Retinal pigment epithelial cell (primary cell): ENCODE data around the gene CDC123.
"Not testable (repeated sequence)": the region's sequence is repeated elsewhere in the genome, so short reads cannot be mapped to it uniquely, and the experiment has no call there.

Source experiments
- DNase-seq: peaks from one replicate; pipeline ENCODE4 v3.0.0-alpha.2; 2010; ENCODE audit warnings: low read depth
- H3K4me3 ChIP-seq: 2 replicates; pipeline ENCODE4 v1.5.1; 2011; ENCODE audit warnings: mild to moderate bottlenecking, low read length, control low read depth, moderate library complexity
- CTCF ChIP-seq: conservative IDR thresholded peaks from 2 replicates; pipeline ENCODE4 v1.5.1; 2011; ENCODE audit warnings: low read depth, low read length, control low read depth, inconsistent platforms

CDC123 gene

DNA sequence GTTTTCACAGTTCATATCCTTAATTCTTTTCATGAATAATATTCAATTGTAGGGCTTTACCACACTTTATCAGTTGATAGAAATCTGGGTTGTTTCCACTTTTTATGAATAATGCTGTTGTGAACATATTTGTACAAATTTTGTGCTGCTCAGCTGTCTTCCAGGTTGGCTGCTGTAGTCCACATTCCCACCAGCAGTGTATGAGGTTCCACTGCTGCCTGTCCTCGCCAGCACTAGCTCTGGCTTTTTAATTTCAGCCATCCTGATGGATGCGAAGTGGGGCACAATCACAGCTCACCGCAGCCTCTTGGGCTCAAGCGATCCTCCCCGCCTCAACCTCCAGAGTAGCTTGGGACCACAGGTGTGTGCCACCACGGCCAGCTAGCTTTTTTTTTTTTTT lies 33.1 kb upstream of the CDC123 start:
- no peak for DNase-seq
- TF ChIP-seq CTCF: no peak
- H3K4me3 ChIP-seq: no peak overlapping the region

- DNase-seq: no peak
- no peak for TF ChIP-seq CTCF
- H3K4me3 ChIP-seq: no peak overlapping the region
Measured at GRCh38 chr10:12164085-12164484, 31.9 kb upstream of the CDC123 start.

- no peak for DNase-seq
- no peak for TF ChIP-seq CTCF
Measured at GRCh38 chr10:12165036-12165435, 31.0 kb upstream of the CDC123 start.

GRCh38 chr10:12165999-12166775 lies 29.8 kb upstream of the CDC123 start:
- no peak for TF ChIP-seq CTCF
- no peak overlapping the region for H3K4me3 ChIP-seq
- no peak for DNase-seq

More at GRCh38 chr10:12165036-12165435, 31.0 kb upstream of the CDC123 start:
- no peak overlapping the region for H3K4me3 ChIP-seq

- DNase-seq: not testable (repeated sequence)
Measured at GRCh38 chr10:12171512-12171911, 24.5 kb upstream of the CDC123 start.

DNA sequence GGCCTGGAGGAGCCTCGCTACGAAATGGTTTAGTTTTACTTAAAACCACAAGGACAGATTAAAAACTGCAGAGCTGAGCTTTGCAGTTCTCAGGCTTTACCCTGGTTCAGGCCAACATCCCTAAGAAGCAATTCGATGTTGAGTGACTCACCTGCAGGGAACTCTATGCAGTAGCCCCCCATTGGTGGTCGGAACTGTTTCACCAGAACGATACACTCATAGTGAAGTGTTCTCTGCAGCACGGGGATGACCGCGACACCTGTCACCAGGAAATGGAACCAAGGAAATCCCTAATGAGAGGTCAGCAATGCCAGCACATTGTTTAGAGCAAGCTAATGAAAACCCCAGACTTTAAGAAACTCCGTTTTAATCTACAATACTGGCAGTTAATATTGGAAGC lies 18.3 kb upstream of the CDC123 start:
- H3K4me3 ChIP-seq: no peak overlapping the region
- DNase-seq: no peak
- TF ChIP-seq CTCF: no peak

More at GRCh38 chr10:12171512-12171911, 24.5 kb upstream of the CDC123 start:
- not testable (repeated sequence) for H3K4me3 ChIP-seq

DNA sequence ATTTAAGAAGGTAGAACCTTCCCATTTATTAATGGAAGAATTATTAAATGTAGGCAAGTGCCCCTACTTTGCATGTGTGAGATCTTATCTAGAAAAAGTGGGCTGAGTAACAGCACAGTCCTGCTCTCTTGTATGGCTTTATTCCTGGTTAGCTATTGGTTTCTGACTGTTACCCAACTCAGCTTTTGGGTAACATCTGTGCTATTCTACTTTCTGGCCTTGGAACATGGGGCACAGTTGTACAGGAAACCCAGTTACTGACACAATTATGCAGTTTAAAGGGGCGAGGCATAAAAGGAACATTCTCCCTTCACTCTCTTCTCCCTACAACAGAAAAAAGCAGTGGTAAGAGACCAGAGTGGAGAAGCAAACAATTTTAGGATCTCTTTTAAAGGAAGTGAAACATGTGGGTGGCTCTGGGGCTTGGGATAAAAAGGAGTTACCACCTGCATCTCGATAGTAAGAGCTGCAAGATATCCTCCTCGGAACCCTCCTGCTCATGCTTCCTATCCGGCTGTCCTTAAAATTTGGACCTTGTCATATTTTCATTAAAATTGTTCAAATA lies 16.3 kb upstream of the CDC123 start:
- DNase-seq: no peak
- H3K4me3 ChIP-seq: no peak overlapping the region
- no peak for TF ChIP-seq CTCF
